NCI-H526 (cell line): Measurements from ENCODE around the gene ABLIM1.
A peak's percentile ranks its signal among the peaks of the same experiment; 100 is the strongest.

Source experiments
- DNase-seq, 2 experiments: peaks; one replicate each; lab custom pipeline; 2025; lab: John Stamatoyannopoulos, UW

ABLIM1 gene

GRCh38 chr10:114518401-114519305 is 139.4 kb downstream of the ABLIM1 start:
- peak in 1 of 2 experiments; percentile 13 for DNase-seq

GRCh38 chr10:114517368-114518250 is 140.5 kb downstream of the ABLIM1 start:
- DNase-seq, result peak in 1 of 2 experiments; percentile 5

DNA sequence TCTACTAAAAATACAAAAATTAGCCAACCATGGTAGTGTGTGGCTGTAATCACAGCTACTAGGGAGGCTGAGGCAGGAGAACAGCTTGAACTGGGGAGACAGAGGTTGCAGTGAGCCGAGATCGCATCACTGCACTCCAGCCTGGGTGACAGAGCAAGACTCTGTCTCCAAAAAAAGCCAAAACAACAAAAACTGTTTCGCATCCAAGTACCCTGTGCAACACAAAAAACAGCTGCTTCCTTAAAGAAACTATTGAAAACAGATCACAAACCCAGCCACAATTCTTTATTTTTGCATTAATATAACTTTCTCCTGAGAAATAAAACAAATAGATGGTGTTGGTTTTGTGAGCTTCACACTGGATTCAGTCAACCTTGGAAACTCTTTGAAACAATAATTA is 141.7 kb downstream of the ABLIM1 start:
- no peak for DNase-seq

- DNase-seq, result no peak
Measured at GRCh38 chr10:114515298-114515914, 142.7 kb downstream of the ABLIM1 start.

GRCh38 chr10:114513381-114513792 is 144.7 kb downstream of the ABLIM1 start:
- no peak for DNase-seq

DNA sequence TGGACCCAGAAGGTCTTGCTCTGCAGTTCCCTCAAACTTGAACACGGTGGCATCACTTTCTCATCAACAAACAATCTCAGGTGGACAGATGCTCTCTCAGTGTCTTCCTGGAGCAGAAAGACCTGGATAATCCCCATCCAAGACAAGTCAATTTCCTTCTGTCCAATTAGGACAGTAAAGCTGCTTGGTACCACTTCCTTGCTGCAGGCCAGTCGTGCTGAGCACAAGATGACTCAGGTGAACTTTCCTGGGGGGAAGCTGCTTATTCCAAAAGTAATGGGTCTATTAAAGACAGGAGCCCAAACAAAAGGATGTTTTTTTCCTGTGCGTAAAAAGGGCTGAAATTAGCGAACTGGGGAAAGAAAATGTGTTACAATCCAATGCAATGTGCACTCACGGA is 146.2 kb downstream of the ABLIM1 start:
- DNase-seq, result no peak

GRCh38 chr10:114508376-114508775 is 149.7 kb downstream of the ABLIM1 start:
- no peak for DNase-seq

DNA sequence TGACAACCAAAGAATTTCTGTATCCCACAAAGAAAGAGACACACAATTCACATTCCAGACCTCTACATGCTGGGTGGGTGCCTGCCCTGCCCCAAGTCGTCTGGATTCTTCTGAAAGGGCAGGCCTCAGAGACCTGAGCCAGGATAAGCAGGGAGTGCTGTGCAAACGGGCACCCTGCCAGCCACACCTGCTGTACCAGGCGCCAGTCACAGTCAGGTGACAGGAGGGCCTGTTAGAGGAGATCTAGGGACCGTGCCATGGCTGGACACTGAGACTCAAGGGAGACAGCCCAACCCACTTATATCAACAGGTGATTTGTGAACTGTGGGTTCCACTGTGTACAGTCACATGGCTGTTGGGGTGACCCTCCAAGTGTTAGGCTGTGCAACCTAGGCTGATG is 150.6 kb downstream of the ABLIM1 start:
- no peak for DNase-seq

DNA sequence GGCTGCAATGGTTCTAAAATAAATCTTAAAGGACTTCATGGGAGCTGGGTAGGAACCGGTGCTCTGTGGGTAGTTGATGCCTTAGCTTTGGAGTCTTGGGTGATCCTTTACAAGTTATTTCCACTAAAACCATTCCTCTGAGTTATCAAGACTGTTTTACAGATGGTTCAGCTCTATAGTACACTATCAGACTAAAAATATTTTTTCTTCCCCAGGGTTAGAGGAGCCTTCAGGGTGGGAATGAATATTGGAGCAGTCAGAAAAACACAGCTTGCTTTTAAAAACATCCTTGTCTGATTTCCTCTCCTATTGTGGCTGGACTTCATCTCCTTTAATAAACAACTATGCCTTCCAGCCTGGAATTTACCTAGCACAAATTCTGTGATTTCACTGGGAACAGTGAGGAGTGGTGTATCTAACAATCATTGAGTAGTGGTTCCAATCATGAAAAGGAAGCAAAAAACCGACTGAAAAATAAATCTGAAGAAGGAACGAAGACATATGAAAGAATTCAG is 151.1 kb downstream of the ABLIM1 start:
- DNase-seq, result no peak

GRCh38 chr10:114504769-114505579 is 153.1 kb downstream of the ABLIM1 start:
- DNase-seq, result no peak

DNA sequence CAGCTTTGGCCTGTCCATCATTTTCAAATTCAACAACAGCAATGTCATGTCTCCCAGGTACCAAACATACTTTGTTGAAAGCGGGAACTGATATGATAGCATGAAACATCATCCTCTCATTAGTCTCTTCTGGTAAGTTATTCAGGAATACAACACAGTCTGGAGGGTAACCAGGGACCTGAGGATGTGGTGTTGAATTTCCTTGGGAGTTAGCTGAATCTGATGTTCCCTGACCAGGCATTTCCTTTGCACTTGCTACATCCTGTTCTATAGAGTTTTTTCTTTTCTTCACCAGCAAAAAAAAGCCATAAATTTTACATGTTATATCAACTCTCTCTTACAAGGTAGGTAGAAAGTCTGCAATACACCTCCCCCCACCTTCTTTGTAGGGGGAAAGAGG is 156.0 kb downstream of the ABLIM1 start:
- no peak for DNase-seq

GRCh38 chr10:114501650-114502049 is 156.4 kb downstream of the ABLIM1 start:
- DNase-seq, result no peak

DNA sequence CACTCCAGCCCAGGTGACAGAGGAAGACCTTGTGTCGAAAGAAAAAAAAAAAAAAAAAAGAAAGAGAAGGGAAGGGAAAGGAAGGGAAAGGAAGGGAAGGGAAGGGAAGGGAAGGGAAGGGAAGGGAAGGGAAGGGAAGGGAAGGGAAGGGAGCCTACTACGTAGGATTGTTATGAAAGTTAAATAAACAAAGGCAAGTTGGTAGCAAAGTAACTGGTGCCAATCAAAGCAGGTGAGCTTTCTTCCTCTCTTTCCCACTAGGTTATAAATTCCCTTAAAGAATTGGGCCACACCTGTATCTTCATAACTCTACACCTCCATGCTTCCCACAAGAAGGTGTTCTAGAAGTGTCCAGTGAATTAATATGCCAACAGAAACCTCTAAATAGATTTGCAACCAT is 157.4 kb downstream of the ABLIM1 start:
- no peak for DNase-seq

GRCh38 chr10:114499630-114500190 is 158.4 kb downstream of the ABLIM1 start:
- peak; percentile 2 to 29 for DNase-seq

DNA sequence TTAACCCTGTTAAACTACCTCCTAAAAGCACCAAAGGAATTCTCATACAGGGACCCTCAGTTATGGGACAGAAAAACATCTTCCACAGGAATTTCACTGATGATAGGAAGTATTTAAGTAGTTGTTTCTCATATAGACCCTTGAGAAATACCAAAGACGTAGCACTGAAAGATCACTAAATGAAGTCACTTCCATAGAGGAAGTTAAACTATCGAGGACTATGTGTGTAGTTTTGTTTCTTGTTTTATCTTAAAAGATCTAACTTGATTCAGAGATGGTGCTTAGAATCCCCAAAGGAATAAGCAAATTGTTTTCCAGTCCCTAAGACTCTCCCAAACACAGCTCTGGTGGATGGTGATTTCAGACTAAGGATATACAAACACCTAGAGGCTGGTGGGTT is 159.0 kb downstream of the ABLIM1 start:
- DNase-seq, result no peak

- no peak for DNase-seq
Measured at GRCh38 chr10:114498413-114499111, 159.5 kb downstream of the ABLIM1 start.

- no peak for DNase-seq
Measured at GRCh38 chr10:114495303-114495702, 162.8 kb downstream of the ABLIM1 start.

DNA sequence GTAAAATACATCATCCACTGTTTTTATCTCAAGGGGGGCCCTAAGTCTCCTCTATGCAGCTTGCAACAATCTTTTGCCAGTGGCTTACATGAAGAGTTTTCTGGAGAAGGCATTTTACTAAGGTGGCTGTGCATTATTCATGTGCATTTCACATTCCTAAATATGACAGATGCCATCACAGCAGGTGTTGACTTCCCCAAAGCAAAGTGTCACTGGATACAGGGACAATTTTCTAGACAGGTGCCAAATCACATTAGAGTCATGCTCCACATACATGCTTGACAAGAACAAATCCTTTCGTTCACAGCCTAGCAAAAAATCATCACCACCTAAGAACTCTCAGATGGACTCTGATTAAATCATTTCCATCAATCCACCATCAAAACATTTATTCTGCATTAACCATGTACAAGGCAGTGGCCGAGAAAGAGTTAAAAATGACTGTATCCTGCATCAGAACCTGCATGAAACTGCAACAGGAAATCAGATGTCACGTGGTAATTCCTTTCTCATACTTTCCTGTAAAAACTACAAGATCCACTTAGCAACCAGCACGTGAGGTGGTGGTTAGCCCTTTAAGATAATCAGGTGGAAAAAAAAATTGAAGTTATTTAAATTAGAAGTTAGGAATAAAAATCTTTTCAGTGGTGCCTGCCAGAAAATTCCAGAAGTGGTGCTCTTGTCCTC is 165.6 kb downstream of the ABLIM1 start:
- no peak for DNase-seq

- DNase-seq, result no peak
Measured at GRCh38 chr10:114491933-114492332, 166.1 kb downstream of the ABLIM1 start.

GRCh38 chr10:114491419-114491818 is 166.7 kb downstream of the ABLIM1 start:
- no peak for DNase-seq
